SKM-1 treated with dmso at 0.1 percent for 144 hours (cell line): ENCODE results near the gene ZNF502.

Source experiments
- DNase-seq: peaks from one replicate; lab custom pipeline; 2025; ENCODE audit not compliant: unreplicated experiment; lab: John Stamatoyannopoulos, UW

Gene ZNF502

GRCh38 chr3:44764248-44764647 is 51.8 kb downstream of the ZNF502 start:
- DNase-seq = no peak

GRCh38 chr3:44771424-44772098 is 59.1 kb downstream of the ZNF502 start:
- no peak for DNase-seq

- DNase-seq = no peak
Measured at GRCh38 chr3:44772099-44772442, 59.6 kb downstream of the ZNF502 start.
